Pons (tissue), 1 donor: Measurements from ENCODE around the gene CASZ1.

Experiments
- DNase-seq: peaks from one replicate; pipeline ENCODE4 v3.0.0-alpha.2; 2016; ENCODE audit warnings: low spot score

Gene CASZ1

GRCh38 chr1:10775763-10776162 lies 20.7 kb downstream of the CASZ1 start:
- no peak for DNase-seq

GRCh38 chr1:10774615-10775310 lies 21.7 kb downstream of the CASZ1 start:
- no peak for DNase-seq

DNA sequence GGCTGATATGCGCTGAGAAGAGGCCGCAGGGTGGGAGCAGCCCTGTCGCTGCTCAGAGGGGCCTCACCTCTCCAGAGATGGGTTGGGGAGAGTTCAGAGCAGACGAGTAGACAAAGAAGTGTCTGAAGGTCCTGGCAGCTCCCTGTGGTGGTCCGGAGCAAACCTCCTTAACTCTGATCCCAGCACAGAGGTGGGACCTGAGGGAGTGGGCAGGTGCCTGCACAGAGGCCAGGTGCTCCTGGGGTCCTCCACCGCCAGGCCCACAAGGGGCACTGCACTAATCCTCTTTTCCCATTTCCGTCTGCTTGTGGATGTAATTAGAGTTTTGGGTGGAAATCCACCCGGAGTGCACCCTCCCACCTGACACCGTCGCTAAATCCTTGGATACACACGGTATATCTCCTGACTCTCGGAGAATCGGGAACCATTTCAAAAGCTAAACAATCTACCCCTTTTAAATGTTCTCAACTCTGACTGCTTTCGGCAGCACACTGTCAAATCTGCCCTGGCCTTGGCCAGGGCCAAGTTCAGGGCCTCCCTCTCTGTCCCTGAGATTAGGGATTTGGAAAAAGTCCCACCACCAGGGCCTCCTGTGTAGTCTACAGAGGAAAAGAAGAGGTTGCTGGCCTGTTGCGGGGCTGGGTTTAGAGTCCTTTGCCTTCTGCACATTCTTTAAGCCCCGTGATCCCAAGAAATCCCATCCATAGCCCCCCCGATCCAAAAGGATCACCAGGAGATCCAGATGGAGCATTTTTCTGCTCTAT lies 22.4 kb downstream of the CASZ1 start:
- DNase-seq, result no peak

DNA sequence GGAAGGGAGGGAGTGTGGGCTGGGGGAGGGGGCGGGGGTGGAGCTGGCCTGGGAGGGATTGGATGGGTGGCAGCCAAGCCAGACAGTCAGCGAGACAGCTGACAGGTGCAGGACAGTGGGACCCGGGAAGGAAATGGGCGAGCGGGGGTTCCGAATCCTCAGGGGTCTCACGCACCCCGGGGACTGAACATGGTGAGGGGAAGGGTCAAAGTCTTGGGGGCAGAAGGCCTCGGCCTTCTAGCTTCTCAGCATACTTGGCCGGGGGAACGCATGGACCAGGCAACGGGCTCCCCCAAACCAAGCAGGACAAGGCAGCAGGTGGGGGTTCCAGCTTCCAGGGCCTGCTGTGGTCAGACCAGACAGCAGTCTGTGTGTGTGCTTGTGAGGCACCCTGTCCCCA lies 23.1 kb downstream of the CASZ1 start:
- DNase-seq, result no peak

DNA sequence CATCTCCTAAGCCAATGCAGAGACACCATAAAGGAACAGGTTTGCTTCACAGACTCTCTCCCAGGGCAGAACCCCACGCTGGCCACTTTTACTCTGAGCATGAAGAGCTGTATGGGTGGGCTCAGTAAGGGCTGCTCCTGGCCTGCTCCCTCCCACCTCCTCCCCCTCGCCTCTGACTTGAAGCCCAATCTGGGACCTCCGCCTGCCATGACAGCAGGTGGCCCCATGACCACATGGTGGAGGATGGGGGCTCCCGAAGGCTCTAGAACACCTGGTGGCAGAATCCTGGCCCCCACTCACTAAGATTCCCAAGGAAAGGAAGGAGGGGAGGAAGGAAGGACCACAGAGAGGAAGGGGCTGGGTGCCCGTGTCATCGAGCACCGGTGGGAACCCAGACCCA lies 23.7 kb downstream of the CASZ1 start:
- no peak for DNase-seq

GRCh38 chr1:10771789-10772188 lies 24.7 kb downstream of the CASZ1 start:
- no peak for DNase-seq

- no peak for DNase-seq
These were observed 27.9 kb downstream of the CASZ1 start for GRCh38 chr1:10768552-10768951.

DNA sequence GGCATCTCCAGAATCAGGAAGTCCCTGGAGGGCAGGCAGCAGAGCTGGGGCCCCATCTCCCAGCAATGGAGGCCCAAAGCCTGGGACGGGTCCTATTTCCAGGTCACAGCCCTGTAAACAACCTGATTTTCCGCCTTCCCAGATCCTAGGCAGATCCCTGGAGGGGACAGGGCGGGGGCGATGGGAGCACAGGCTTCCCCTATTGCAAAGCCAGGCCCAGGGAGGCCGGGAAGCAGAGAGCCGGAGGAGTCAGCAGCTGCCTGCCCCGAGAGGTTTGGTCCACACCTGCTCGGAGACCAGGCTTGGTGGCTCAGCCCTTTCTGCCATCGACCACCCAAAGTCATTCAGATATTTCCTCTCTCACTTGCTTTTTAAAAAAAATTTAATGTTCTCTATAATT lies 29.2 kb downstream of the CASZ1 start:
- DNase-seq, result no peak

- no peak for DNase-seq
These were observed 30.5 kb downstream of the CASZ1 start for GRCh38 chr1:10765734-10766478.

- no peak for DNase-seq
These were observed 31.1 kb downstream of the CASZ1 start for GRCh38 chr1:10765304-10765703.

DNA sequence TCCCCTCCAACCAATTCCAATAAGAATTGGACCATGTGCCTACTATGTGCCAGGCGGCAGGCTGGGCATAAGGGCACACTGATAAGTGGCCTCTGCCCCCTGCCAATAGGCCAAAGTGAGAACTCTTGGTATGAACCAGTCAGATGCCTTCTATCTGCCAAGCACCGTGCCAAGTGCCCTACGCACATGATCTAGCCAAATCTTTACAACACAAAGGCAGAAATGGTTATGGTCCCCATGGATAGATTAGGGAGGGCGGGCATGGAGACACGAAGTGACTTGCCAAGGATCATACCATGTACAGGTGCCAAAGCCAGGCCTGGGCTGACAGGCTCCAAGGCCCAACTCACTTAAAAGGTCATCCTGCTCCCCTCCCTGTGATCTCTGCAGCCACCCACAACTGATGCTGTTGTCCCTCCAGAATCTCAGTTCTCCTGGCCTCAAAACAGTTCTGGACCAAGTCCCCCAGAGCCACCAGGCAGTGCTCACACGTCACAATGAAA lies 32.1 kb downstream of the CASZ1 start:
- DNase-seq, result no peak

DNA sequence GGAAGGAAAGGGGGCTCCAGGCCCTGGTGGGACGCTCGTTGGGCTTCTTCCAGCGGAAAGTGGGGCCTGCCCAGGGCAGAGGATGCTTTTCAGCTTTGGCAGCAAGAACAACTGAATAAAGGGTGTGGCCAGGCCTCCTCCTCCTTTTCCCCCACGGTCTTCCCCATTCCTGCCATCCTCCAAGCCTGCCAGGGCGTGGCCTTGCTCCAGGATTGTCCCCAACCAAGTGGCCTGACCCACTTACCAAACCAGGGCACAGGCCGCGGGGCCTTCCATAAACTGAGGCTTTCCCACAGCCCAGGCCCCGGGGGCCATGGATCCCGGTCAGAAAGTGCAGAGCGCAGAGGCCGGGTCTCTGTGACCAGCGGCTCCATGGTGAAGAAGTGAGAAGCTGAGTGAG lies 33.6 kb downstream of the CASZ1 start:
- DNase-seq, result no peak

- no peak for DNase-seq
These were observed 34.3 kb downstream of the CASZ1 start for GRCh38 chr1:10762153-10762523.

DNA sequence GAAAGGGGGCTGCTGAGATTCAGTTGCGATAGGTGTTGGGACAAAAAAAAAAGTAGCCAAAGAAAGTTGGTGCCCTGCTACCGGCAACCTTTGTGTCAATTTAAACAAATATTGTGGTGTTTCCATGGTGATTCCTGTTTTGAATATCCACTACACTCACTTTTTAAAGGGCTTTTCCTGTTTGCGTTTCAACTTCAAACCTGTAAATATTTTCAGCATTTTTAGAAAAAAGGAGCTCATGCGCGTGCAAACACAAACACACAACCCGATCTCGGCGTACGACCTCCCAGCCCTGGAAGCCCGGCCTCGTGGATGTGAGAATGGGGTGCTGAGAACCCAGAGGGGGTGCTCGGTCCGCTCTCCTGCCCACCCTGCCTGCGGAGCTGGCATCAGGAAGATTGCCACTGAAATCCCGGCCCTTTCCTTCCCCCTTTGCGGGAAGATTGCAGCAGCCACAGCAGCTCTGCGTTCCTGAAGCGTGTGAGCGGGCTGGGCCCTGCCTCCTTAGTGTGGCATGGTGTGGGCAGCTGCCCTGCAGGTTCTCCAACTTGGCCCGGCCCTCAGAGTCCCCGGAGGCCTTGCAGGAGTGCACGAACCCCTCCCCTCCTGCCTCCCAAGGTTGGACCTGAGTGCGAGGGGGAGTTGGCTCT lies 34.8 kb downstream of the CASZ1 start:
- no peak for DNase-seq

DNA sequence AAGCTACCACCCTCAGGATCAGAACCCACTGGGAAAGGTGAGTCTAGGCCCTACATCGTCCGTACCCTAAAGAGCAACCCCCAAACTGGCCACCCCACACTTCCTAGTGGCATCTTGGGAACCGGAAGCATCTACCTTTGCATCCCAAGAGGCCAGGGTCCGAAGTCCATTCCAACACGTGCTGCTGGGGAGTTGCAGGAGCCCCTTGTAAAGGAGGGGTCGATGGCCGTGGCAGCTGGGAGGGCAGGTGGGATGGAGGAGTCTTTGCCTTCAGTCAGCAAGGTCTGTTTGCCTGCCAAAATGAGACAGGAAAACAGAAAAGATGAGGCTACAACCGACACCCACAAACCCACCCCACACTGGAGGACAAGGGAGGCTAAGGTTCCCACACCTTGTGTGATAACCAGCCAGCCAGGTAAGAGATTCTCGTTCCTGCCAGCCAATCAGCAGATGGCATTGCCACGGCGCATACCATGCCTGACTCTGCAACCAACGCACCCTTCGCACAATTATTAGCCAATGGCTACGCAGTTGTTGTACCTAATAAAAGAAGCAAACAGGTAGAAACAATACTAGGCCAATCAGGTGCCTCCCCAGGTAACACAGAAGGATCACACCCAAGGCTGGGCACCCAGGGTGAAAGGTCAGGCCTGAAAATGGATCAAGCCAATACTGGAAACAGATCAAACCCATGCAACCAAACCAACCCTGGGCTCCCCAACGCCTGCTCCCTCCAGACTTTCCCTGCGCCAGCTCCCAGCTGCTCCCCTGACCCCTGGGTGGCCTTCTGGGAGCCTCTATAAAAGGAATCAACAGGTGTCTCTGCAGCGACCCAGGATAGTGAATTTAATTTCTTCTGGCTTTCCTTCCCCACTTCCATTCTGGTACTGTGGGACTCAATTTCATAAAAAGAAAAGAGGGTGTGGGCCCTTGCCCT lies 35.6 kb downstream of the CASZ1 start:
- DNase-seq, result no peak

- no peak for DNase-seq
These were observed 36.8 kb downstream of the CASZ1 start for GRCh38 chr1:10759413-10760200.

DNA sequence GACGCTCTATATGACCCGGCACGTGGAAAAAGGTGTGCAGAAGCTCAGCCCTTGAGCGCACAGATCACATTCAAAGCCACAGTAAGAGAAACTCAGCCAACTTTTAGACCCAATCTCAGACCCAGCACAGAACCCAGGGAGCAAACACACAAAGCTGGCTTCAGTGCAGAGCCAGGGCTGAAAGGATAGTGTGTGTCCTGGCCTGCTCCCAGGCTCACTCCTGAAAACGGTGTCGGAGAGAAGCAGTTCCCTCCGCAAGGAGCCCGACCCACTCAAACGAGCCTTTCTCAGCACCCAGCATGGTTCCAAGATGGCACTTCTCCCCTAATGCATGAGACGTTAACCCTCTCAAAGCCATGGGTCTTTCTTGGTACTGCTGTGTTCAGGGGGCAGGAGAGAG lies 39.6 kb downstream of the CASZ1 start:
- no peak for DNase-seq

DNA sequence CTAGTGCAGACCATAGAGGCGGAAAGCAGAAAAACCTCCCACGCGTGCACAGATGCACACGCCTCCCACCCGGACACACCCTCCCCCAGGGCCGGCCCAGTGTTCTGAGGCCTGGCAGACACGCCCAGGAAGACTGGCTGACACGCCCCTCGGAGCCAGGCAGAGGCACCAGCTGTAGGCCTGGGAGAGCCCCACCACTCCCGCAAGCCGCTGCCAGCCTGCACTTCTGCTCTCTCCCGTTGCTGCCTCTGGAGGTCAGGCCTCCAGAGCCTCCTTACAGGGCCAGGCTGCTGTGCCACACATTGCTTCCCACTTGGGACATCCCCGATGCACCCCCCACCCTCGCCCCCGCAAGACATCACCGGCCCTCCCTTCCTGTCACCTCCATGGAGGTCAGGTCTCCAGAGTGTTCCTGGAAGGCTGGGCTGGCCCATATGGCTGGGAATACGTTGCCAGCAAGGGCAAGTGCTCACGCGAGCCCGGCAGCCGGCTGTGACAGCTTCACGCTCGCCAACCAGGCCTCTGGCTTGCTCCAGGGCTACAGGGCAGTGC lies 40.4 kb downstream of the CASZ1 start:
- no peak for DNase-seq

DNA sequence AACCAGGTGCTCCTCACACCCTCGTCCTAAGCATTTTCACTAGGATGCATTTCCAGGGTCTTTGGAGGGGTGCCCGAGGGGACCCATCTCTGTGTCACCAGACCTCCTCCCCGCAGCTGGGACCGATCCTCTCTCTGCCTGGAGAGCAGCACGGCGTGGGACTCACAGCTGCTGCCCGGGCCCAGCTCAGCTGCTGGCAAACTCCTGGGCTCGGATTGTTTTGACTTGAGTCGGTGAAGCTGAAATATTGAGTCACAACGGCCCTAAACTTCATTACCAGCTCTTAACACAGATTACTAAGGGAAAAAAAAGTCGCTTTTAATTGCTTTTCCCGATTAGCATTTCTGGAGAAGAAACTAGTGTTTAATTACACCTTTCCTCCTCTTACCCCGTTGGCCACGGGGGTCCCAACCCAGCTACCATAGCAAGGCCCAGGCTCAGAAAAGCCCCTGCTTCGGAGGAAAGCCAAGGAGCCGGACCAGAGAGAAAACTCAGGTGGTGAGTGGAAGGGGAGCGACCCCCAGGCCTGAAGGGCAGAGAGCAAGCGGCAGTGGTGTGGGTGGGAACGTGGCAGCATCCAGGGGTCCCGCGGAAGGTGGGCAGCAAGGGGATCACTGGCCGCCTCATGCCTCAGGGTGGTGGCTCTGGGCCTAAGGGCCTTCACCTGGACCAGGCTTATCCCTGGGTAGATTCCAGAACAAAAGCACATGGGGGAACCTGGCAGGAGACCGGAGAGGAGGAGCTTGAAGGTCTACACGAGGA lies 41.7 kb downstream of the CASZ1 start:
- DNase-seq, result no peak
